HepG2 (cell line): Measurements from ENCODE around the gene SERPINB6. TPM values are rescaled to one million over a fixed set of nuclear protein-coding genes. Genes with fewer than 3 reads are reported as not detected.
A peak's percentile ranks its signal among the peaks of the same experiment; 100 is the strongest.

Experiments
- CHCHD3 ChIP-seq: sonication (generic); formaldehyde crosslinking; IDR thresholded peaks from 2 replicates; pipeline ENCODE4 v1.8.0; 2022; ENCODE audit warnings: mild to moderate bottlenecking, missing genetic modification reagents, moderate library complexity
- HNF1A ChIP-seq, 2 experiments: sonication (generic) in 1 of 2; formaldehyde crosslinking in 1 of 2; IDR thresholded peaks; 2 replicates each; pipeline versions ENCODE4 v1.4.0 to v1.6.1; 2016 to 2020; ENCODE audit warnings: borderline replicate concordance in 1 of 2, low read depth in 1 of 2, mild to moderate bottlenecking in 1 of 2, missing genetic modification reagents in 1 of 2
- IRF2 ChIP-seq: IDR thresholded peaks from 2 replicates; pipeline ENCODE4 v1.6.1; 2018; ENCODE audit warnings: missing genetic modification reagents, missing compliant biosample characterization
- KDM4B ChIP-seq: sonication (generic); formaldehyde crosslinking; IDR thresholded peaks from 2 replicates; pipeline ENCODE4 v1.4.0; 2020; ENCODE audit warnings: missing genetic modification reagents
- MEF2D ChIP-seq: sonication (generic); formaldehyde crosslinking; IDR thresholded peaks from 2 replicates; pipeline ENCODE4 v1.5.1; 2020; ENCODE audit warnings: mild to moderate bottlenecking, missing genetic modification reagents
- MIXL1 ChIP-seq: IDR thresholded peaks from 2 replicates; pipeline ENCODE4 v1.6.1; 2016
- PRMT3 ChIP-seq: sonication (generic); formaldehyde crosslinking; IDR thresholded peaks from 2 replicates; pipeline ENCODE4 v1.8.1; 2022; ENCODE audit warnings: low read depth, mild to moderate bottlenecking, moderate library complexity, missing genetic modification reagents, borderline replicate concordance
- SMC3 ChIP-seq: IDR thresholded peaks from 2 replicates; pipeline ENCODE4 v1.6.1; 2011; ENCODE audit warnings: low read length, improper control_type of control experiment
- THAP11 ChIP-seq: IDR thresholded peaks from 2 replicates; pipeline ENCODE4 v1.6.1; 2016; ENCODE audit warnings: missing biosample characterization, missing genetic modification reagents
- ZNF10 ChIP-seq: sonication (generic); formaldehyde crosslinking; IDR thresholded peaks from 2 replicates; pipeline ENCODE4 v1.4.0; 2020; ENCODE audit warnings: mild to moderate bottlenecking, low read depth, missing genetic modification reagents, borderline replicate concordance
- ZNF234 ChIP-seq: sonication (generic); formaldehyde crosslinking; conservative IDR thresholded peaks from 2 replicates; pipeline ENCODE4 v1.5.1; 2020; ENCODE audit warnings: mild to moderate bottlenecking, missing genetic modification reagents
- ZNF318 ChIP-seq: sonication (generic); formaldehyde crosslinking; IDR thresholded peaks from 2 replicates; pipeline ENCODE4 v1.4.0; 2020; ENCODE audit warnings: mild to moderate bottlenecking, missing genetic modification reagents
- ZNF362 ChIP-seq: sonication (generic); formaldehyde crosslinking; IDR thresholded peaks from 2 replicates; pipeline ENCODE4 v1.4.0; 2020; ENCODE audit warnings: missing genetic modification reagents, mild to moderate bottlenecking, borderline replicate concordance
- ZNF703 ChIP-seq: sonication (generic); formaldehyde crosslinking; IDR thresholded peaks from 2 replicates; pipeline ENCODE4 v1.5.1; 2020; ENCODE audit warnings: missing genetic modification reagents, mild to moderate bottlenecking, moderate library complexity, borderline replicate concordance
- ZNF841 ChIP-seq: sonication (generic); formaldehyde crosslinking; IDR thresholded peaks from 2 replicates; pipeline ENCODE4 v1.8.1; 2023; ENCODE audit warnings: missing genetic modification reagents, borderline replicate concordance
- polyA plus RNA-seq, 8 experiments: library from polyadenylated mRNA; depleted of rRNA in 3 of 8; stranded (reverse) in 7 of 8; unstranded in 1 of 8; fragments of >200 nt; fragmentation: Illumina TruSeq in 4 of 8; extraction: Trizol in 4 of 8; gene quantifications; 2 replicates each; pipeline versions ENCODE4 v1.2.1 to v1.2.3, GENCODE V29; 2011 to 2016; ENCODE audit warnings: low read depth in 4 of 8, missing spikeins in 1 of 8, mixed read lengths in 1 of 8; ENCODE audit not compliant: insufficient read depth in 1 of 8
- total RNA-seq, 5 experiments: library from RNA; depleted of rRNA; stranded (reverse); fragments of >200 nt; fragmentation: Illumina TruSeq; extraction: Trizol; gene quantifications; 2 replicates each; pipeline ENCODE4 v1.2.3, GENCODE V29; 2016; ENCODE audit warnings: low read depth in 1 of 5

The SERPINB6 gene
- total and polyA plus RNA-seq, 2 of the 13 experiments (the other 11 are each of a cell fraction or from before 2014, with no cell fraction given), result 38.2 to 61.3 TPM

- TF ChIP-seq ZNF10 (no peak), MEF2D (no peak), ZNF318 (CRISPR knock-in tag) (0 out of 2 replicates have a peak, but pooled peaks have one; percentile 51), ZNF841 (CRISPR knock-in tag) (0 out of 2 replicates have a peak, but pooled peaks have one; percentile 19), ZNF362 (CRISPR knock-in tag) (peak; percentile 43; the same call in 1 of the 2 replicates), PRMT3 (0 out of 2 replicates have a peak, but pooled peaks have one; percentile 25), SMC3 (peak; percentile 36; the same call in 1 of the 2 replicates), IRF2 (CRISPR knock-in tag) (0 out of 2 replicates have a peak, but pooled peaks have one; percentile 30), KDM4B (no peak), THAP11 (CRISPR knock-in tag) (peak; percentile 14), HNF1A (IDR thresholded peaks at IDR 0.05; ENCODE audit: low read depth) (no peak), HNF1A (CRISPR knock-in tag; IDR thresholded peaks at IDR 0.05; ENCODE audit: borderline replicate concordance) (peak; percentile 72; the same call in 1 of the 2 replicates), ZNF703 (0 out of 2 replicates have a peak, but pooled peaks have one; percentile 29), MIXL1 (CRISPR knock-in tag) (peak; percentile 87), CHCHD3 (CRISPR knock-in tag) (peak; percentile 34; the same call in 1 of the 2 replicates), ZNF234 (CRISPR knock-in tag) (no peak; the same call in 1 of the 2 replicates)
These were observed 27.7 kb upstream of the SERPINB6 start (continued) for GRCh38 chr6:2998998-2999617.
